Head of caudate nucleus (tissue), 42 donors: ENCODE data around the gene FCHSD2.
"Not testable (repeated sequence)": the region's sequence is repeated elsewhere in the genome, so short reads cannot be mapped to it uniquely, and the experiment has no call there.

Experiments
- DNase-seq, 42 donors: peaks; one replicate each; pipeline versions ENCODE4 v3.0.0 to v3.0.0-alpha.2; 2020 to 2021; ENCODE audit warnings: mixed read lengths in 7 of 42
- intact Hi-C: fragments of 100-400 bp; cut with DNase I; formaldehyde crosslinking; loops from one replicate; pipeline ENCODE4 v1.15.0; 2022

Gene FCHSD2

DNA sequence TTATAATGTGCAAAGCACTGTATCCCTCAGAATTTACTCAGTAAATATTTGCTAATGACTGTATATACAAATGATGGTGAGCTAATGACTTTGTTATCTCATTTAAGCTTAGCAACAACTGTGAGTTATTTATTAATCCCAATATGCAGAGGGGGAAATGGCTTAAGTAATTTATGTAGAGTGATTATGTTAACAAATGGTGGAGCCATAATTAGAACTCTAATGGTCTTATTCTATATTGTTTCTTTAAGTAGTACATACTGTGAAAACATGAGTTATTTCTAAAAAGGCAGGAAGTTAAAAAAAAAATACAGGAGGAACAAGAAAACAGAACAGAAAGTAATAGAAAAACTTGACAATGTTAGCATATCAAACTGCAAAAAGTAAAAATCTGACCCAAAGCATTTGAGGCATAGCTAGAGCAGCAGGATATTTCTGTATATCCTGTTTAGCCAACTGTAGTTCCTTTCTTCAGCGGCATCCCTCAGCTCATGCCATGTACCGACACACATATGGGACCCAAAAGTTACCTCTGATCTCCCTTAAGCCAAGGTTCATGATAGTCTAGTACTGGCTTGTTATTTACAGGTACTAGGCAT, 94.2 kb downstream of the FCHSD2 start:
- intact Hi-C loops, result no loop called here
- DNase-seq, result no peak

- intact Hi-C loops, result no loop called here
- DNase-seq, result peak; percentile 4 to 88 (median 70)
These were observed 102.1 kb downstream of the FCHSD2 start for GRCh38 chr11:73040046-73040445.

GRCh38 chr11:73034777-73035176, 107.3 kb downstream of the FCHSD2 start:
- intact Hi-C loops, result no loop called here
- no peak for DNase-seq

DNA sequence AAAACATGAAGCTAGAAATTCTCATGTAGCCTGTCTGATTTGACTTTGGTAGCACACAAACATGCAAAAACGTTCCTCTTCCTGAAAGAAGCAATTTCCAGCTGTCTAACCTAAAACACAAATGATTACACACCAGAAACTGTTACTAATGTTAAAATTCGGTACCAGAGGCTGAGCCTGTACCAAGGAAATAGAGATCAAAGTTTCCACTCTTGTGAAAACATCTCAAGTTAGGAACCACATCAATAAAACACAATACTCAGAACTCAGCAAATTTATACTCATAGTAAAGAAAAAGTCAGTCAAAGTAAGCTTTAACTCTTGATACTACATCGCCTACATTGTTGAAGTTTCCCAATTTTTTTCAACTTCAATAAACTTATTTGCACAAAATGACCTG, 107.8 kb downstream of the FCHSD2 start:
- DNase-seq, result no peak
- intact Hi-C loops, result no loop called here

DNA sequence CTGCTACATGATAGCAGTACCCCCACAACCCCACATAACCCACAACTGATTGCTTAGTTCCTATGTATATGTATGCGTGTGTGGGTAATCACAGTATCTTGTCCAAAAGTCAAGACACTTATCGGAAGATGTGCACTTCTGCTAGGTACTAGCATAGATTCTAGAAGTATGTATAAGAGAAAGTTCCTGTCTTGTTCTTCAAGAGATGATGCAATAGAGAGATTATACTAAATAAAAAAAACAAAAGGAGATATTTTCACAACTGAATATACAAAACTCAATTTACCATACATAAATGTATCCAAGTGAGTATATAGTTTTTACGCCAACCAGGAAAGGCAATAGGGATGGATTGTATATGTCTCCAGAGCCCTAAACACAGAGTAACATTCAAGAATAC, 112.0 kb downstream of the FCHSD2 start:
- intact Hi-C loops, result no loop called here
- DNase-seq, result no peak

- intact Hi-C loops, result no loop called here
- no peak for DNase-seq
These were observed 112.7 kb downstream of the FCHSD2 start for GRCh38 chr11:73029403-73029802.

DNA sequence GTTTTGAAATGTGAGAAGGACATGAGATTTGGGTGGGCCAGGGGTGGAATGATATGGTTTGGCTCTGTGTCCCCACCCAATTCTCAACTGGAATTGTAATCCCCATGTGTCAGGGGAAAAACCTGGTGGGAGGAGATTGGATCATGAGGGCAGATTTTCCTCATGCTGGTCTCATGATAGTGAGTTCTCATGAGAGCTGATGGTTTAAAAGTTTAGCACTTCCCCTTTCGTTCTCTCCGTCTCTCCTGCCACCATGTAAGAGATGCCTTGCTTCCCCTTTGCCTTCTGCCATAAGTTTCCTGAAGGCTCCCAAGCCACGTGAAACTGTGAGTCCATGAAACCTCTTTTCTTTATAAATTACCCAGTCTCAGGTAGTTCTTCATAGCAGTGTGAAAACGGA, 113.5 kb downstream of the FCHSD2 start:
- DNase-seq, result no peak
- intact Hi-C loops, result no loop called here

- intact Hi-C loops, DNase-seq: not testable (repeated sequence)
These were observed 114.3 kb downstream of the FCHSD2 start for GRCh38 chr11:73027840-73028239.

- intact Hi-C loops, result no loop called here
- no peak for DNase-seq
These were observed 117.5 kb downstream of the FCHSD2 start for GRCh38 chr11:73024639-73025038.

- intact Hi-C loops, result no loop called here
- DNase-seq, result peak in 1 of 42 donors; percentile 24
These were observed 122.1 kb downstream of the FCHSD2 start for GRCh38 chr11:73019996-73020395.

- intact Hi-C loops, result no loop called here
- DNase-seq, result peak in 8 of 42 donors; percentile 23 to 76 (median 45)
These were observed 122.7 kb downstream of the FCHSD2 start for GRCh38 chr11:73019449-73019848.

GRCh38 chr11:73018856-73019255, 123.3 kb downstream of the FCHSD2 start:
- DNase-seq, result no peak
- intact Hi-C loops, result no loop called here

GRCh38 chr11:73017024-73017751, 124.9 kb downstream of the FCHSD2 start:
- intact Hi-C loops, result no loop called here
- DNase-seq, result no peak

GRCh38 chr11:73013021-73013420, 129.1 kb downstream of the FCHSD2 start:
- DNase-seq, result no peak
- intact Hi-C loops, result no loop called here

DNA sequence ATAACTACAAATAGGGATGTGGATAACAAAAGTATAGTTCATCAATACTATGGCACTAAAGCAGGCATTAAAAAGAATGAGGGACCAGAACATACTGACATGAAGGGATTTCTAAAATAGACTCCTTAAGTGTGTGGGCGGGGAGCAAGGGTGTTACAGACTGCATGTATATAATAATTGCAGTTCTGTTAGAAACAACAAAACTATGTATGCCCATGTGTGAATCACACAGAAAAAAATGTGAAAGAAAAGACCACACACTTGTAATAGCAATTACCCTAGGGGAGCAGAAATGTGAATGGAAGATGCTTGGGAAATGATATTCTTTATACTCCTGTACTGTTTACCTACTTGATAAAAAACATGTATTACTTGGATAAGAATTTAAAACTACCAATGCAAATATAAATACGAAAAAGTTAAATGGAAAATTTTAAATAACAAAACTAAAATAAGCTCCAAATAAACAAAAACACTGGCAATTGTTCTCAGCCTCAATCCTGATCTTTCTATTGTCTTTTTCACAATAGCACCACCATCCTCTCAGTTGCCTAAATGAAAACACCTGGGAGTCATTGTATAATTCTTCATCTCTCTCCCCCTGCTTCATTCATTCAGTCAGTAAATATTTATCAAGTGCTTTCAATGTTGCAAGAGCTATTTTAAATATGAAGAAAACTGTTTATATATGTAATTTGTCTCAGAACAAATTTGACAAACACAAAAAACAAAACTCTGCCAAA, 129.8 kb downstream of the FCHSD2 start:
- intact Hi-C loops, result no loop called here
- DNase-seq, result no peak

- intact Hi-C loops, result no loop called here
- DNase-seq, result no peak
These were observed 130.8 kb downstream of the FCHSD2 start for GRCh38 chr11:73011126-73011817.

DNA sequence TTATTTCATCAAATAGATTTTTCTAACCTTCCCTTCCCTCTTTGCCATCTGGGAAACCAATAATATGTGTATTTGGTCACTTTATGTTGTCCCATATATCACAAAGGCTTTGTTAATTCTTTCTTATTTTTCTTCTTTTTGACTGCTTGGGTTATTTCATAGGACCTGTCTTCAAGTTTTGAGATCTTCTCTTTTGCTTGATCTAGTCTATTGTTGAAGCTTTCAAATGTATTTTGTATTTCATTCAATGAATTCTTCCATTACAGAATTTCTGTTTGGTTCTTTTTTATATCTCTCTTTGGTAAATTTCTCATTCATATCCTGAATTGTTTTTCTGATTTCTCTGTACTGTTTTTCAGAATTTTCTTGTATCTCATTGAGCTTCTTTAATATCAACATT, 132.1 kb downstream of the FCHSD2 start:
- no peak for DNase-seq
- intact Hi-C loops, result no loop called here

DNA sequence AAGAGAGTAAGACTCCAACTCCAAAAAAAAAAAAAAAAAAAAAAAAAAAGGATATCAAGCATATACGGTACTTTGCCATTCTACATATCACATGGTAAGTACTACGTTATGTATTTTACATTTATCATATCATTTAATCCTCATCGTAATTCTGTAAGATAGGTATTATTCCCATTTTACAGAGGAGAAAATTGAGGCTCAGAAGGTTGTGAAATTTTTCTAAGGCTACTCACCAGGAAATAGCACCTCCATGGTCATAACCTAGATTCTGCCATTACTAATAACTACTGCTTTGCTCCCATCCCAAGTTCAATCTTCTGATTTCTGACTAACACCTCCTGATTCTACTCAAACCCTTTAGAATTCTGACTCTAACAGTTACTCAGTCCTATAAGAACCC, 138.0 kb downstream of the FCHSD2 start:
- intact Hi-C loops, result no loop called here
- DNase-seq, result no peak

GRCh38 chr11:73003088-73003487, 139.0 kb downstream of the FCHSD2 start:
- no peak for DNase-seq
- intact Hi-C loops, result no loop called here

DNA sequence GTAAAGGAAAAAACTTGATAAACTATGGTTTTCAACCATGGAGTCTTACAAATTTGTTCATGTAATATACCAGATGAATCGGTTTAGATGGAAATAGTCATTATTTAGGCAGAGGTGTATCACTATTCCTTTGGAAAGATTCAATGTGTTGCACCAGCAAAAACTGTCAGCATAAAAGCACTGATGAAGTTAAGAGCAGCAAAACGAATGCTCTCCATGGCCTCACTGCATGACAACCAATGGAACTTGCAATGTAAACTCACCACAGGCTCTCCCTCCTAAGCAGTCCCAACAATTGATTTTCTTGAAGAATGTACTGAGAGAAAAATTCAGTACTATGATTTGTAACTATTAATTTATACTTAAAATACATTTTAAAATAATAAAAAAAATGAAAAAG, 139.9 kb downstream of the FCHSD2 start:
- DNase-seq, result no peak
- intact Hi-C loops, result no loop called here
